ENCODE measurements around the gene CMTM3. TPM values are rescaled to one million over a fixed set of nuclear protein-coding genes. Genes with fewer than 3 reads are reported as not detected.

Gene CMTM3
- total RNA-seq, 1 donor from 2014 or later: 104 TPM

- Mint-ChIP-seq H3K4me3 (ENCODE audit: unreplicated experiment) (no peak overlapping the region), H3K27ac (ENCODE audit: unreplicated experiment) (peak overlapping the region; percentile 34), H3K27me3 (ENCODE audit: unreplicated experiment) (no peaks in the 10 kb centered on the region), H3K36me3 (ENCODE audit: unreplicated experiment) (peaks cover 13% of the 10 kb centered on the region), H3K9me3 (ENCODE audit: unreplicated experiment) (no peaks in the 10 kb centered on the region), H3K4me1 (ENCODE audit: unreplicated experiment) (peaks cover 45% of the 10 kb centered on the region)
- no peak for DNase-seq (ENCODE audit: extremely low spot score, unreplicated experiment)
- no peak for TF ChIP-seq CTCF (IDR thresholded peaks at IDR 0.05)
These were observed 34.6 kb upstream of the CMTM3 start for GRCh38 chr16:66569827-66570405.

- peak overlapping the region; percentile 82 for H3K27ac Mint-ChIP-seq (ENCODE audit: unreplicated experiment)
- H3K9me3 Mint-ChIP-seq (ENCODE audit: unreplicated experiment): no peaks in the 10 kb centered on the region
- no peak for TF ChIP-seq CTCF (IDR thresholded peaks at IDR 0.05)
- no peaks in the 10 kb centered on the region for H3K27me3 Mint-ChIP-seq (ENCODE audit: unreplicated experiment)
- H3K36me3 Mint-ChIP-seq (ENCODE audit: unreplicated experiment): peaks cover 4% of the 10 kb centered on the region
- no peak for DNase-seq (ENCODE audit: extremely low spot score, unreplicated experiment)
- no peak overlapping the region for H3K4me3 Mint-ChIP-seq (ENCODE audit: unreplicated experiment)
- peaks cover 45% of the 10 kb centered on the region for H3K4me1 Mint-ChIP-seq (ENCODE audit: unreplicated experiment)
These were observed 32.1 kb upstream of the CMTM3 start for GRCh38 chr16:66572356-66572755.

- no peak for DNase-seq (ENCODE audit: extremely low spot score, unreplicated experiment)
- TF ChIP-seq CTCF (IDR thresholded peaks at IDR 0.05): no peak
- H3K4me1 Mint-ChIP-seq (ENCODE audit: unreplicated experiment): peaks cover 39% of the 10 kb centered on the region
- no peak overlapping the region for H3K4me3 Mint-ChIP-seq (ENCODE audit: unreplicated experiment)
- H3K27me3 Mint-ChIP-seq (ENCODE audit: unreplicated experiment): no peaks in the 10 kb centered on the region
- peak overlapping the region; percentile 0 for H3K27ac Mint-ChIP-seq (ENCODE audit: unreplicated experiment)
- H3K36me3 Mint-ChIP-seq (ENCODE audit: unreplicated experiment): no peaks in the 10 kb centered on the region
- H3K9me3 Mint-ChIP-seq (ENCODE audit: unreplicated experiment): no peaks in the 10 kb centered on the region
These were observed 30.4 kb upstream of the CMTM3 start for GRCh38 chr16:66574081-66574480.

GRCh38 chr16:66574531-66574930 is 30.0 kb upstream of the CMTM3 start:
- Mint-ChIP-seq H3K4me1 (ENCODE audit: unreplicated experiment) (peaks cover 35% of the 10 kb centered on the region), H3K27me3 (ENCODE audit: unreplicated experiment) (no peaks in the 10 kb centered on the region), H3K27ac (ENCODE audit: unreplicated experiment) (no peak overlapping the region), H3K9me3 (ENCODE audit: unreplicated experiment) (no peaks in the 10 kb centered on the region), H3K36me3 (ENCODE audit: unreplicated experiment) (no peaks in the 10 kb centered on the region), H3K4me3 (ENCODE audit: unreplicated experiment) (no peak overlapping the region)
- TF ChIP-seq CTCF (IDR thresholded peaks at IDR 0.05): no peak
- DNase-seq (ENCODE audit: extremely low spot score, unreplicated experiment): no peak

- Mint-ChIP-seq H3K27me3 (ENCODE audit: unreplicated experiment) (no peaks in the 10 kb centered on the region), H3K4me3 (ENCODE audit: unreplicated experiment) (no peak overlapping the region), H3K4me1 (ENCODE audit: unreplicated experiment) (peaks cover 34% of the 10 kb centered on the region), H3K36me3 (ENCODE audit: unreplicated experiment) (no peaks in the 10 kb centered on the region), H3K27ac (ENCODE audit: unreplicated experiment) (no peak overlapping the region), H3K9me3 (ENCODE audit: unreplicated experiment) (no peaks in the 10 kb centered on the region)
- no peak for DNase-seq (ENCODE audit: extremely low spot score, unreplicated experiment)
- no peak for TF ChIP-seq CTCF (IDR thresholded peaks at IDR 0.05)
These were observed 29.4 kb upstream of the CMTM3 start for GRCh38 chr16:66575060-66575459.
